Measurements from ENCODE around the gene SLC48A1.
A peak's percentile ranks its signal among the peaks of the same experiment; 100 is the strongest.

SLC48A1 gene

GRCh38 chr12:47747126-47747525, 25.9 kb upstream of the SLC48A1 start:
- Histone ChIP-seq H3K27ac (ENCODE audit: low read length) (no peak overlapping the region), H3K27me3 (ENCODE audit: low read depth, low read length) (peaks cover 31% of the 10 kb centered on the region)

GRCh38 chr12:47747596-47748506, 25.2 kb upstream of the SLC48A1 start:
- Histone ChIP-seq H3K36me3 (replicated peaks; ENCODE audit: low read depth, low read length) (no peaks in the 10 kb centered on the region), H3K4me2 (ENCODE audit: low read length) (peak overlapping the region; percentile 62), H2AFZ (ENCODE audit: low read depth, low read length) (no peak overlapping the region), H3K79me2 (ENCODE audit: low read length) (no peaks in the 10 kb centered on the region), H3K4me1 (ENCODE audit: low read length) (peaks cover 30% of the 10 kb centered on the region), H3K4me3 (ENCODE audit: low read length) (0 out of 2 replicates have a peak overlapping the region, but pooled peaks have one; percentile 11), H3K9ac (ENCODE audit: low read length) (no peak overlapping the region), H3K9me3 (ENCODE audit: insufficient read depth, low read length) (no peaks in the 10 kb centered on the region), H3K27me3 (ENCODE audit: low read depth, low read length) (peaks cover 28% of the 10 kb centered on the region), H4K20me1 (ENCODE audit: insufficient read depth, low read length) (no peaks in the 10 kb centered on the region), H3K27ac (ENCODE audit: low read length) (no peak overlapping the region)
- TF ChIP-seq, protein P1, sequence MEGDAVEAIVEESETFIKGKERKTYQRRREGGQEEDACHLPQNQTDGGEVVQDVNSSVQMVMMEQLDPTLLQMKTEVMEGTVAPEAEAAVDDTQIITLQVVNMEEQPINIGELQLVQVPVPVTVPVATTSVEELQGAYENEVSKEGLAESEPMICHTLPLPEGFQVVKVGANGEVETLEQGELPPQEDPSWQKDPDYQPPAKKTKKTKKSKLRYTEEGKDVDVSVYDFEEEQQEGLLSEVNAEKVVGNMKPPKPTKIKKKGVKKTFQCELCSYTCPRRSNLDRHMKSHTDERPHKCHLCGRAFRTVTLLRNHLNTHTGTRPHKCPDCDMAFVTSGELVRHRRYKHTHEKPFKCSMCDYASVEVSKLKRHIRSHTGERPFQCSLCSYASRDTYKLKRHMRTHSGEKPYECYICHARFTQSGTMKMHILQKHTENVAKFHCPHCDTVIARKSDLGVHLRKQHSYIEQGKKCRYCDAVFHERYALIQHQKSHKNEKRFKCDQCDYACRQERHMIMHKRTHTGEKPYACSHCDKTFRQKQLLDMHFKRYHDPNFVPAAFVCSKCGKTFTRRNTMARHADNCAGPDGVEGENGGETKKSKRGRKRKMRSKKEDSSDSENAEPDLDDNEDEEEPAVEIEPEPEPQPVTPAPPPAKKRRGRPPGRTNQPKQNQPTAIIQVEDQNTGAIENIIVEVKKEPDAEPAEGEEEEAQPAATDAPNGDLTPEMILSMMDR (IDR thresholded peaks at IDR 0.05; ENCODE audit: low read depth, low read length), result no peak

More at GRCh38 chr12:47747126-47747525, 25.9 kb upstream of the SLC48A1 start:
- Histone ChIP-seq H3K4me2 (ENCODE audit: low read length) (peak overlapping the region; percentile 62), H3K79me2 (ENCODE audit: low read length) (no peaks in the 10 kb centered on the region), H4K20me1 (ENCODE audit: insufficient read depth, low read length) (no peaks in the 10 kb centered on the region), H3K4me1 (ENCODE audit: low read length) (peaks cover 28% of the 10 kb centered on the region), H3K36me3 (replicated peaks; ENCODE audit: low read depth, low read length) (no peaks in the 10 kb centered on the region), H2AFZ (ENCODE audit: low read depth, low read length) (no peak overlapping the region), H3K9me3 (ENCODE audit: insufficient read depth, low read length) (no peaks in the 10 kb centered on the region), H3K4me3 (ENCODE audit: low read length) (peak overlapping the region; percentile 11; the same call in 1 of the 2 replicates), H3K9ac (ENCODE audit: low read length) (no peak overlapping the region)
- TF ChIP-seq EZH2phosphoT487 (IDR thresholded peaks at IDR 0.05; ENCODE audit: low read depth), result no peak
- TF ChIP-seq, protein P1 (IDR thresholded peaks at IDR 0.05; ENCODE audit: low read depth, low read length), result no peak

- Histone ChIP-seq H2AFZ (ENCODE audit: low read depth, low read length) (no peak overlapping the region), H4K20me1 (ENCODE audit: insufficient read depth, low read length) (no peaks in the 10 kb centered on the region), H3K27ac (ENCODE audit: low read length) (no peak overlapping the region), H3K27me3 (ENCODE audit: low read depth, low read length) (peaks cover 22% of the 10 kb centered on the region), H3K4me3 (ENCODE audit: low read length) (no peak overlapping the region), H3K4me1 (ENCODE audit: low read length) (peaks cover 37% of the 10 kb centered on the region), H3K79me2 (ENCODE audit: low read length) (no peaks in the 10 kb centered on the region), H3K36me3 (replicated peaks; ENCODE audit: low read depth, low read length) (no peaks in the 10 kb centered on the region), H3K9ac (ENCODE audit: low read length) (no peak overlapping the region), H3K9me3 (ENCODE audit: insufficient read depth, low read length) (no peaks in the 10 kb centered on the region), H3K4me2 (ENCODE audit: low read length) (no peak overlapping the region)
- no peak for TF ChIP-seq EZH2phosphoT487 (IDR thresholded peaks at IDR 0.05; ENCODE audit: low read depth)
- TF ChIP-seq, protein P1 (IDR thresholded peaks at IDR 0.05; ENCODE audit: low read depth, low read length), result no peak
Measured at GRCh38 chr12:47748507-47748828, 24.6 kb upstream of the SLC48A1 start.

DNA sequence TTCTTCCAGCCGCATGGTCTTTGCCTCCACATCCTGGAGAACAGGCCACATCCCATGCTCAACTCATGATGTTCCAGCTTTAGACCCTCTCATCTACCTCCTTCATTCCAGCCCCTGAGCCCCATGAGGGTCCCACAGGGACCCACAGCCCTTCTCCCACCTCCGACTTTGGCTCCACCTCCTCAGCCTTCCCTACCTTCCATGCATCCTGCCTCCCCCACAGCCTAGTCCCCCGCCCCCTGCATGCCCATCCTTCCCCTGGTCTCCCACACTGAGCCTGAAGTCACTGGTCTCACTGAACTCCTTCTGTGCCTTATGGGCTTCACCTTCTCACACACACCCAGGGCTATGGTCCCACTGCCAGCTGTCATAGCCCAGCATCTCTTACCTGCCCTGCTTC, 24.1 kb upstream of the SLC48A1 start:
- peaks cover 18% of the 10 kb centered on the region for H3K27me3 ChIP-seq (ENCODE audit: low read depth, low read length)
- no peak overlapping the region for H3K27ac ChIP-seq (ENCODE audit: low read length)
- TF ChIP-seq, protein P1 (IDR thresholded peaks at IDR 0.05; ENCODE audit: low read depth, low read length), result no peak
- no peak for TF ChIP-seq EZH2phosphoT487 (IDR thresholded peaks at IDR 0.05; ENCODE audit: low read depth)
- no peaks in the 10 kb centered on the region for H3K79me2 ChIP-seq (ENCODE audit: low read length)
- no peaks in the 10 kb centered on the region for H3K36me3 ChIP-seq (replicated peaks; ENCODE audit: low read depth, low read length)
- H3K4me2 ChIP-seq (ENCODE audit: low read length), result no peak overlapping the region
- no peaks in the 10 kb centered on the region for H3K9me3 ChIP-seq (ENCODE audit: insufficient read depth, low read length)
- H2AFZ ChIP-seq (ENCODE audit: low read depth, low read length), result no peak overlapping the region
- no peaks in the 10 kb centered on the region for H4K20me1 ChIP-seq (ENCODE audit: insufficient read depth, low read length)
- H3K4me3 ChIP-seq (ENCODE audit: low read length), result no peak overlapping the region
- peaks cover 41% of the 10 kb centered on the region for H3K4me1 ChIP-seq (ENCODE audit: low read length)
- no peak overlapping the region for H3K9ac ChIP-seq (ENCODE audit: low read length)
